ENCODE data around the gene RPH3AL.

RPH3AL gene, protein sequence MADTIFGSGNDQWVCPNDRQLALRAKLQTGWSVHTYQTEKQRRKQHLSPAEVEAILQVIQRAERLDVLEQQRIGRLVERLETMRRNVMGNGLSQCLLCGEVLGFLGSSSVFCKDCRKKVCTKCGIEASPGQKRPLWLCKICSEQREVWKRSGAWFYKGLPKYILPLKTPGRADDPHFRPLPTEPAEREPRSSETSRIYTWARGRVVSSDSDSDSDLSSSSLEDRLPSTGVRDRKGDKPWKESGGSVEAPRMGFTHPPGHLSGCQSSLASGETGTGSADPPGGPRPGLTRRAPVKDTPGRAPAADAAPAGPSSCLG

GRCh38 chr17:352421-353212 lies at the start of gene RPH3AL:
Gene RPH3AL, minus strand, starts transcription at chr17:352807. Its CDS starts 25,264 bp downstream, at chr17:327543.
- no peak for TF ChIP-seq CTCF (conservative IDR thresholded peaks at IDR 0.05)
- peak within 1 kb of the TSS; percentile 99 for H3K27ac ChIP-seq

GRCh38 chr17:400257-400656 lies 47.6 kb upstream of the RPH3AL start:
- no peak overlapping the region for H3K27ac ChIP-seq
- TF ChIP-seq CTCF (conservative IDR thresholded peaks at IDR 0.05) = no peak

DNA sequence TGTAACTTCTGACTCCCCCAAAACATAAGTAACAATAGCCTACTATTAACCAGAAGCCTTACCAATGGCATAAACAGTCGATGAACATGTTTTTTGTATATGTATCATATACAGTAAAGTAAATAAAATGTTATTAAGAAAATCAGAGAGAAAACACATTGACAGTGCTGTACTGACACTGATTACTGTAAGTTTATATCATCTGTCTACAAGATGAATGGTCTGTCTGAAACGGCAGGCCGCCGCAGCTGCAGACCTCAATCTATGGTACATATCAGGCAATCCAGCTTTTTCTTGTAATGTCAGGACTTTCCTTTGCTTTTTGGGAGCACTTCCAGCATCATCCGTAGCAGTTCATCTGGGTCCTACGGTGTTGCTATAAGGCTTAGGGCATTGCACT lies 44.2 kb upstream of the RPH3AL start:
- TF ChIP-seq CTCF (conservative IDR thresholded peaks at IDR 0.05) = no peak
- no peak overlapping the region for H3K27ac ChIP-seq

- no peak overlapping the region for H3K27ac ChIP-seq
- TF ChIP-seq CTCF (conservative IDR thresholded peaks at IDR 0.05) = no peak
Observed at GRCh38 chr17:395974-396373, 43.4 kb upstream of the RPH3AL start.

DNA sequence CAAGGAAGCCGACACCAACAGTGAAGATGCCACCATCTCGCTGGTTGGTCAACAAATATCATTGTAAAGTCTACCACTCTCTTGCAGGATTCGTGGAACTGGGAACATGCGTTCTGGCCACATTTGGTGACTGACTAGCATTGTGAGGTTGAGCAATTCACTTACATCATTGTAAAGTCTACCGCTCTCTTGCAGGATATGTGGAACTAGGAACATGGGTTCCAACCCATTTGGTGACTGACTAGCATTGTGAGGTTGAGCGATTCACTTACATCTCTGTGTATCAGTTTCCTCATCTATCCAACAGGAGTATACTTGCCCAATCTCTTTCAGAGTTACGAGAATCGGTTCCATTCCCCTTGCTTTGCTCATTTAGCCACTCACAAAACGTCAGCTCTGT lies 42.6 kb upstream of the RPH3AL start:
- no peak overlapping the region for H3K27ac ChIP-seq
- TF ChIP-seq CTCF (conservative IDR thresholded peaks at IDR 0.05) = no peak

- TF ChIP-seq CTCF (conservative IDR thresholded peaks at IDR 0.05) = no peak
- H3K27ac ChIP-seq = no peak overlapping the region
Observed at GRCh38 chr17:394718-395095, 42.1 kb upstream of the RPH3AL start.

DNA sequence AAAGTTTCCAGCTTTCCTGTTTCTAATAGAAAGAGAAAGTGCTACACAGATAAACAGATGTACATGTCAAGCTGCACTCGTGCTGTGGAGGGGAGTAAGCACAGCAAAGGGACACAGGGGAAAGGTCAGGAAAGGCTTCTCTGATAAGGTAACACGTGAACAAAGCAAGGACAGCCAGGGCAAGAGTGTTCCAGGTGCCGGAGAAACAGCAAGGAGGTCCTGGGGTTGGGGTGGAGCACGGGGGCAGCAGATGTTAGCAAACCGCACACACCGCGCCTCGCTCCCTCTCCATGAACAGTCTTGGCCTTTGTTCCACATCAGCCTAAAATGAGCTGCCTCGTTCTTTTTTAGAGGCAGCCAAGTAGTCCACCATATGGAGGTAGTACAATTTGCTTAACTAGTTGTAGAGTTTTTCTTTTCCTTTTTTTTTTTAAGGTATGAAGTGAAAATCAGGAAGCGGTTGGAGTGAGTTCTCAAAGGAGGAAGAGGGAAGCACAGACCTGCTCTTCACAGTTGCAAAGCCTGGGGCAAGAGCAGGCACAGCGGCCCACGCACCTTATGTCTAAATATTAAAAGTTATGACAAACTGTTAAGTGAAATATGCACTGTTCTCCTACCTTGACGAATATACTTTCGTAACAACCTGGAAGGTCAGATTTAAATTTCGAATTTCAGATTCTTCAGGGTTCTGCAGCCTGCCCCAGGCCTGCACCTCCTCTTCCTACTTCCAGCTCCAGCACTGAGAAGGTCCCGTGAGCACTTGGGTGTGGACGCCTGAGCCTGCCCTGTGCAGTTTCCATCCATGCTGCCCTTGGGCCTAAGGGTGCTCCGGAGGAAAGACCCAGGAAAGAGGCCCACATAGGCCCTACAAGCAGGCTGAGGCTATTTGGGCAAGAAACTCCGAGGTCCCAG lies 41.5 kb upstream of the RPH3AL start:
- H3K27ac ChIP-seq = no peak overlapping the region
- TF ChIP-seq CTCF (conservative IDR thresholded peaks at IDR 0.05) = no peak

All from VCaP (cell line).